K562 (cell line): ENCODE results near the gene GRAMD2A. TPM values are rescaled to one million over a fixed set of nuclear protein-coding genes. Genes with fewer than 3 reads are reported as not detected.

Experiments
- CBX2 ChIP-seq: fragments of 200-600 bp; sonication (generic); IDR thresholded peaks from one replicate; pipeline ENCODE4 v1.6.1; 2012; ENCODE audit warnings: mild to moderate bottlenecking, low read length, inconsistent platforms; ENCODE audit not compliant: insufficient read depth, poor library complexity, severe bottlenecking
- GABPB1 ChIP-seq: sonication (generic); formaldehyde crosslinking; IDR thresholded peaks from 2 replicates; pipeline ENCODE4 v1.8.0; 2022; ENCODE audit warnings: mild to moderate bottlenecking, missing genetic modification reagents
- HNRNPL ChIP-seq: fragments of 200-400 bp; formaldehyde crosslinking; IDR thresholded peaks from 2 replicates; pipeline ENCODE4 v1.6.1; 2017; ENCODE audit warnings: low read depth, mild to moderate bottlenecking, low read length
- NFE2 ChIP-seq: IDR thresholded peaks from 2 replicates; pipeline ENCODE4 v1.6.1; 2014; ENCODE audit warnings: antibody characterized with exemption, low read depth
- SP1 ChIP-seq: sonication (generic); formaldehyde crosslinking; IDR thresholded peaks from 2 replicates; pipeline ENCODE4 v1.8.1; 2022; ENCODE audit warnings: mild to moderate bottlenecking, missing genetic modification reagents
- ZNF318 ChIP-seq, 2 experiments: fragments of 450-650 bp; IDR thresholded peaks; 2 replicates each; pipeline ENCODE4 v1.6.1; 2016; ENCODE audit warnings: mild to moderate bottlenecking in 2 of 2, borderline replicate concordance in 1 of 2, low read depth in 1 of 2, moderate library complexity in 1 of 2
- ZNF609 ChIP-seq: sonication (generic); formaldehyde crosslinking; IDR thresholded peaks from 2 replicates; pipeline ENCODE4 v1.8.1; 2023; ENCODE audit warnings: missing genetic modification reagents, mild to moderate bottlenecking, borderline replicate concordance
- ZNF699 ChIP-seq: fragments of 250-450 bp; sonication (Bioruptor Pico); IDR thresholded peaks from 2 replicates; pipeline ENCODE4 v1.8.0; 2021; ENCODE audit warnings: mild to moderate bottlenecking, moderate library complexity; ENCODE audit not compliant: insufficient replicate concordance
- ZNF780A ChIP-seq: fragments of 250-450 bp; sonication (Bioruptor Pico); IDR thresholded peaks from 2 replicates; pipeline ENCODE4 v1.5.0; 2021; ENCODE audit warnings: mild to moderate bottlenecking
- polyA plus RNA-seq, 8 experiments: library from polyadenylated mRNA; depleted of rRNA in 4 of 8; stranded (reverse) in 5 of 8; unstranded in 3 of 8; fragments of >200 nt; fragmentation: Nextera tagmentation in 2 of 8; fragmentation: Illumina TruSeq in 1 of 8; extraction: Ambion mirVana in 2 of 8; extraction: Trizol in 1 of 8; gene quantifications; 2 replicates each; pipeline versions ENCODE4 v1.2.1 to v1.2.3, GENCODE V29; 2011 to 2014; ENCODE audit warnings: inconsistent platforms in 1 of 8, missing spikeins in 1 of 8
- total RNA-seq, 7 experiments: library from RNA; depleted of rRNA in 6 of 7; stranded (reverse); fragments of >200 nt in 6 of 7; fragmentation: Illumina TruSeq in 2 of 7; extraction: Trizol in 2 of 7; gene quantifications; 2 replicates each; pipeline versions ENCODE4 v1.2.1 to v1.2.3, GENCODE V29; 2011 to 2021; ENCODE audit warnings: low replicate concordance in 1 of 7
- TF ChIP-seq, protein P1 (sequence below), 2 experiments: IDR thresholded peaks; 2 replicates each; pipeline ENCODE4 v1.6.1; 2012; ENCODE audit warnings: improper control_type of control experiment in 2 of 2, low read depth in 2 of 2, low read length in 2 of 2, borderline replicate concordance in 1 of 2

The GRAMD2A gene
- total and polyA plus RNA-seq, 9 of the 15 experiments (the other 6 are each of a cell fraction or from before 2014, with no cell fraction given): 0.08 to 0.22 TPM; not detected in 7

GRCh38 chr15:72117486-72118016 is 80.0 kb downstream of the GRAMD2A start (continued):
- no peak for TF ChIP-seq ZNF318 (IDR thresholded peaks at IDR 0.05; ENCODE audit: borderline replicate concordance in 1 of 2, low read depth in 1 of 2)
- TF ChIP-seq ZNF699 (CRISPR knock-in tag): no peak
- TF ChIP-seq, protein P1, sequence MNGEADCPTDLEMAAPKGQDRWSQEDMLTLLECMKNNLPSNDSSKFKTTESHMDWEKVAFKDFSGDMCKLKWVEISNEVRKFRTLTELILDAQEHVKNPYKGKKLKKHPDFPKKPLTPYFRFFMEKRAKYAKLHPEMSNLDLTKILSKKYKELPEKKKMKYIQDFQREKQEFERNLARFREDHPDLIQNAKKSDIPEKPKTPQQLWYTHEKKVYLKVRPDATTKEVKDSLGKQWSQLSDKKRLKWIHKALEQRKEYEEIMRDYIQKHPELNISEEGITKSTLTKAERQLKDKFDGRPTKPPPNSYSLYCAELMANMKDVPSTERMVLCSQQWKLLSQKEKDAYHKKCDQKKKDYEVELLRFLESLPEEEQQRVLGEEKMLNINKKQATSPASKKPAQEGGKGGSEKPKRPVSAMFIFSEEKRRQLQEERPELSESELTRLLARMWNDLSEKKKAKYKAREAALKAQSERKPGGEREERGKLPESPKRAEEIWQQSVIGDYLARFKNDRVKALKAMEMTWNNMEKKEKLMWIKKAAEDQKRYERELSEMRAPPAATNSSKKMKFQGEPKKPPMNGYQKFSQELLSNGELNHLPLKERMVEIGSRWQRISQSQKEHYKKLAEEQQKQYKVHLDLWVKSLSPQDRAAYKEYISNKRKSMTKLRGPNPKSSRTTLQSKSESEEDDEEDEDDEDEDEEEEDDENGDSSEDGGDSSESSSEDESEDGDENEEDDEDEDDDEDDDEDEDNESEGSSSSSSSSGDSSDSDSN (IDR thresholded peaks at IDR 0.05; ENCODE audit: borderline replicate concordance in 1 of 2, low read depth in 2 of 2, low read length in 2 of 2): 0 out of 4 replicates have a peak, but pooled peaks of 1 of the 2 experiments have one; percentile 40
- TF ChIP-seq SP1 (CRISPR knock-in tag): no peak
- TF ChIP-seq ZNF780A: no peak
- peak; percentile 45; the same call in 1 of the 2 replicates for TF ChIP-seq GABPB1
- TF ChIP-seq CBX2: no peak
- TF ChIP-seq NFE2: no peak
- no peak for TF ChIP-seq HNRNPL
- TF ChIP-seq ZNF609 (CRISPR knock-in tag): no peak
